ENCODE measurements around the gene IGSF22. TPM values are rescaled to one million over a fixed set of nuclear protein-coding genes. Genes with fewer than 3 reads are reported as not detected.

Gene IGSF22
- total and polyA plus RNA-seq, 2 of the 8 experiments (the other 6 are each of a cell fraction or from before 2014, with no cell fraction given): 0.14 TPM; not detected in 1

DNA sequence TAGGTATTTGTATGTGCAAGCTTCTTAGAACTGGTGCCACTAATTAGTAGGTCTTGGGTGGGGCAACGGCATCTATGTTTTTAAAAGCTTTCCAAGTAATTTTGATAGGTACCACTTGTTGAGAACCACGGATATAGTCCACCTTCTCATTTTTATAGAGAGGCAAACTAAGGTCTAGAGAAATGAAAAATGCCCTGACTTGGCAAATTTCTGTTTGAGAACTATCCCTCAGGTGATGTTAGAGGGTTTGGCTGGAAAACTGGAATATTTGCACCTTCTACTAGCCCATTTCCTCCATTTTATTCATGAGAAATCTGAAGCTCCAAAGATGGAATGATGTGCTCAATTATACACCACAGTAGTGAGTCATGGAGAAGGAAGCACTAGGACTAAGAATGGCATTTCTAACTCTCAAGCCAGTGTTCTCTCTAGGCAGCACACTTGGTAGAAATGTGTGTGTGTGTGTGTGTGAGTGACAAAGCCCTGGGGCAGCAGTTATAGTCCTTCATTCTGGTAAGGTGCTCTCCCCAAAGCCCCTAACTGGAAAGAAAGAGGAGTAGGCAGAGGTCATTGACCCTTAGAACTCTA lies 29.3 kb downstream of the IGSF22 start:
- Histone ChIP-seq H2AFZ (ENCODE audit: low read length) (no peak overlapping the region), H3K23ac (ENCODE audit: insufficient read length) (no peak overlapping the region), H2BK120ac (replicated peaks; ENCODE audit: low read depth, low read length) (no peak overlapping the region), H3K27me3 (replicated peaks in 1 of 4; ENCODE audit: control insufficient read depth in 3 of 4, extremely low read depth in 1 of 4, insufficient read depth in 3 of 4, low read length in 3 of 4) (peaks cover 0 to 7% (median 5%) of the 10 kb centered on the region in 4 experiments; a peak in 5 of 7 replicates), H3K56ac (replicated peaks; ENCODE audit: insufficient read length, low read depth, low read length) (no peak overlapping the region), H3K27ac (ENCODE audit: low read depth, low read length) (no peak overlapping the region), H3K79me2 (ENCODE audit: control insufficient read depth in 1 of 2, insufficient read depth in 2 of 2, low read length in 2 of 2) (no peaks in the 10 kb centered on the region), H3K4me1 (replicated peaks in 1 of 4; ENCODE audit: control insufficient read depth in 3 of 4, insufficient read depth in 4 of 4, low read length in 3 of 4) (peaks cover 0 to 9% (median 2%) of the 10 kb centered on the region in 4 experiments; a peak in 3 of 7 replicates), H3K9me3 (ENCODE audit: insufficient read depth in 2 of 2, low read depth in 1 of 2, low read length in 1 of 2) (no peaks in the 10 kb centered on the region), H3K36me3 (ENCODE audit: control insufficient read depth in 2 of 4, insufficient read depth in 4 of 4, low read length in 3 of 4) (no peaks in the 10 kb centered on the region), H3K4me3 (ENCODE audit: extremely low read depth in 1 of 4, insufficient read depth in 2 of 4, low read depth in 3 of 4, low read length in 4 of 4) (no peak overlapping the region), H3K9ac (replicated peaks in 1 of 4; ENCODE audit: extremely low read depth in 1 of 4, low read depth in 3 of 4, low read length in 3 of 4) (no peak overlapping the region), H2BK5ac (ENCODE audit: low read depth, low read length) (no peak overlapping the region), H4K91ac (replicated peaks; ENCODE audit: insufficient read length, low read length) (no peak overlapping the region), H4K8ac (ENCODE audit: extremely low read depth, insufficient read depth, low read length) (no peak overlapping the region), H2AK5ac (ENCODE audit: low read depth, low read length) (no peak overlapping the region), H3K79me1 (ENCODE audit: low read depth, low read length) (no peaks in the 10 kb centered on the region), H4K20me1 (replicated peaks in 1 of 2; ENCODE audit: control insufficient read depth in 1 of 2, insufficient read depth in 2 of 2, low read length in 2 of 2) (no peaks in the 10 kb centered on the region), H3K18ac (ENCODE audit: extremely low read depth, low read length) (no peak overlapping the region), H2BK20ac (ENCODE audit: low read length) (no peak overlapping the region), H3K14ac (ENCODE audit: insufficient read length) (no peak overlapping the region), H3K4ac (replicated peaks; ENCODE audit: insufficient read length, low read depth, low read length) (no peak overlapping the region), H2BK12ac (ENCODE audit: low read depth, low read length) (no peak overlapping the region), H2BK15ac (ENCODE audit: low read length) (no peak overlapping the region), H3K23me2 (ENCODE audit: low read depth, low read length) (peaks cover 8% of the 10 kb centered on the region), H4K5ac (ENCODE audit: insufficient read length, low read depth, low read length) (no peak overlapping the region), H3K4me2 (ENCODE audit: insufficient read depth in 1 of 2, low read depth in 2 of 2, low read length in 2 of 2) (no peak overlapping the region)
- CTCF ChIA-PET (ENCODE audit: partially characterized antibody): interaction anchor here (1.8 to 3.3 kb wide), 3 partner anchors 24 to 35 kb away, joined by 4 to 18 read pairs (median 5); no protein-coding TSS in a partner anchor
- TF ChIP-seq JUN (IDR thresholded peaks at IDR 0.05; ENCODE audit: low read depth, low read length) (no peak), EZH2 (IDR thresholded peaks at IDR 0.05; ENCODE audit: low read depth, low read length, severe bottlenecking) (no peak), KDM1A (IDR thresholded peaks at IDR 0.05; ENCODE audit: borderline replicate concordance, low read length) (no peak), RAD21 (IDR thresholded peaks at IDR 0.05 in 1 of 2, conservative IDR thresholded peaks at IDR 0.05 in 1 of 2; ENCODE audit: low read depth in 2 of 2, low read length in 2 of 2) (no peak), RNF2 (IDR thresholded peaks at IDR 0.05; ENCODE audit: borderline replicate concordance, low read depth, low read length, missing control alignments, poor library complexity, severe bottlenecking) (no peak), SUZ12 (IDR thresholded peaks at IDR 0.05; ENCODE audit: low read length) (no peak), CBX8 (IDR thresholded peaks at IDR 0.05; ENCODE audit: borderline replicate concordance, low read depth, low read length) (no peak)
- no peak for FAIRE-seq
- POLR2A ChIA-PET (ENCODE audit: partially characterized antibody): no interaction called here
- DNase-seq (ENCODE audit: low read depth in 1 of 2, low spot score in 2 of 2): no peak
- WGBS, 2 experiments (ENCODE audit: extremely low coverage in 1 of 2, insufficient coverage in 1 of 2, insufficient read length in 1 of 2, insufficient replicate concordance in 2 of 2, low coverage in 1 of 2, low lambda C conversion rate in 2 of 2, missing lambda C conversion rate in 1 of 2): 82% methylated on average over 2 of the region's 2 CpGs; no CpG with 5 or more reads in 1 of the 2 experiments
